Stomach (tissue), 4 donors: ENCODE measurements around the gene R3HDM4.

Source experiments
- EP300 ChIP-seq: sonication (generic); formaldehyde crosslinking; IDR thresholded peaks from one replicate; pipeline ENCODE4 v1.6.1; 2017; ENCODE audit warnings: antibody characterized with exemption
- POLR2A ChIP-seq, 4 donors: fragments of 450-650 bp; IDR thresholded peaks; one replicate each; pipeline ENCODE4 v1.6.1; 2016; ENCODE audit warnings: antibody characterized with exemption in 4 of 4, control low read depth in 2 of 4, mild to moderate bottlenecking in 1 of 4, moderate library complexity in 1 of 4

- TF ChIP-seq POLR2A (IDR thresholded peaks at IDR 0.05), result no peak
- TF ChIP-seq EP300, result no peak
Observed at GRCh38 chr19:871446-872265, 41.4 kb downstream of the R3HDM4 start.
